Gastrocnemius medialis (tissue), 4 donors: ENCODE data around the gene ABI1.

Experiments
- CTCF ChIP-seq, 5 experiments: fragments of 450-650 bp in 3 of 5; fragments of 200-600 bp in 2 of 5; sonication (generic) in 2 of 5; IDR thresholded peaks in 4 of 5; conservative IDR thresholded peaks in 1 of 5; 1 replicate in 4 of 5; 2 replicates in 1 of 5; pipeline ENCODE4 v1.5.1; 2016 to 2019; ENCODE audit warnings: antibody characterized with exemption in 5 of 5, mild to moderate bottlenecking in 3 of 5, moderate library complexity in 3 of 5
- POLR2A ChIP-seq, 2 donors: fragments of 450-650 bp; IDR thresholded peaks; one replicate each; pipeline ENCODE4 v1.6.1; 2017; ENCODE audit warnings: antibody characterized with exemption in 2 of 2, mild to moderate bottlenecking in 2 of 2, moderate library complexity in 2 of 2

- TF ChIP-seq CTCF (IDR thresholded peaks at IDR 0.05 in 4 of 5, conservative IDR thresholded peaks at IDR 0.05 in 1 of 5) (no peak), POLR2A (IDR thresholded peaks at IDR 0.05) (no peak)
Observed at GRCh38 chr10:26840938-26841732, 19.6 kb downstream of the ABI1 start.
